Spinal cord (tissue), 10 donors: ENCODE results near the gene KCNJ15. TPM values are rescaled to one million over a fixed set of nuclear protein-coding genes. Genes with fewer than 3 reads are reported as not detected.

Experiments
- DNase-seq, 6 donors: peaks; one replicate each; pipeline versions ENCODE4 v3.0.0 to v3.0.0-alpha.2; 2013 to 2015; ENCODE audit warnings: low spot score in 6 of 6, low read depth in 4 of 6
- H3K27ac ChIP-seq: one replicate; pipeline ENCODE4 v1.5.1; 2013; ENCODE audit warnings: low read depth, low read length, control low read depth
- H3K27me3 ChIP-seq: one replicate; pipeline ENCODE4 v1.6.1; 2013; ENCODE audit warnings: low read length; ENCODE audit not compliant: control insufficient read depth, insufficient read depth
- H3K36me3 ChIP-seq: one replicate; pipeline ENCODE4 v1.6.1; 2013; ENCODE audit warnings: low read length; ENCODE audit not compliant: control insufficient read depth, insufficient read depth
- H3K4me1 ChIP-seq: one replicate; pipeline ENCODE4 v1.6.1; 2013; ENCODE audit warnings: low read length; ENCODE audit not compliant: control insufficient read depth, insufficient read depth
- H3K4me3 ChIP-seq: one replicate; pipeline ENCODE4 v1.5.1; 2013; ENCODE audit warnings: low read depth, low read length, control low read depth
- H3K9me3 ChIP-seq: one replicate; pipeline ENCODE4 v1.6.1; 2013; ENCODE audit warnings: low read length; ENCODE audit not compliant: control insufficient read depth, insufficient read depth
- WGBS: methylation state at CpG from one replicate; pipeline ENCODE4 v1.1.5; 2013; ENCODE audit warnings: missing lambda C conversion rate; ENCODE audit not compliant: insufficient coverage; 5-methylcytosine and 5-hydroxymethylcytosine counted together
- polyA plus RNA-seq, 2 donors: library from polyadenylated mRNA; unstranded; fragments of 120-200 nt; gene quantifications; one replicate each; pipeline ENCODE4 v1.2.1, GENCODE V29; 2013; ENCODE audit not compliant: insufficient read length in 2 of 2
- total RNA-seq, 2 donors: library from RNA; depleted of rRNA in 1 of 2; stranded (reverse); fragments of 120-200 nt in 1 of 2; fragments of >200 nt in 1 of 2; gene quantifications; one replicate each; pipeline versions ENCODE4 v1.2.3 to v1.2.4, GENCODE V29; 2013 to 2014
- donor health status: healthy.

The KCNJ15 gene
- total and polyA plus RNA-seq, 4 donors: 0.11 to 1.9 (median 1.2) TPM

- 81% methylated on average over 3 of the region's 7 CpGs for WGBS
- no peaks in the 10 kb centered on the region for H3K4me1 ChIP-seq
- no peaks in the 10 kb centered on the region for H3K36me3 ChIP-seq
- H3K9me3 ChIP-seq: no peaks in the 10 kb centered on the region
- no peak for DNase-seq
- no peaks in the 10 kb centered on the region for H3K27me3 ChIP-seq
- no peak overlapping the region for H3K27ac ChIP-seq
- no peak overlapping the region for H3K4me3 ChIP-seq
These were observed 5.8 kb upstream of the KCNJ15 start for GRCh38 chr21:38250991-38251418.

- Histone ChIP-seq H3K27me3 (no peaks in the 10 kb centered on the region), H3K4me1 (no peaks in the 10 kb centered on the region)
- 56% methylated on average over 3 of the region's 3 CpGs for WGBS
These were observed 1.8 kb upstream of the KCNJ15 start for GRCh38 chr21:38254970-38255369.

GRCh38 chr21:38255571-38256117 lies 1.1 kb upstream of the KCNJ15 start:
- H3K4me3 ChIP-seq: no peak overlapping the region
- no peaks in the 10 kb centered on the region for H3K9me3 ChIP-seq
- no peaks in the 10 kb centered on the region for H3K27me3 ChIP-seq
- no peaks in the 10 kb centered on the region for H3K36me3 ChIP-seq
- H3K4me1 ChIP-seq: no peaks in the 10 kb centered on the region
- DNase-seq: no peak
- no peak overlapping the region for H3K27ac ChIP-seq
- 87% methylated on average over 8 of the region's 9 CpGs for WGBS

More at GRCh38 chr21:38254970-38255369, 1.8 kb upstream of the KCNJ15 start:
- H3K36me3 ChIP-seq: no peaks in the 10 kb centered on the region
- DNase-seq: no peak
- no peak overlapping the region for H3K27ac ChIP-seq
- no peak overlapping the region for H3K4me3 ChIP-seq
- H3K9me3 ChIP-seq: no peaks in the 10 kb centered on the region

- no peaks in the 10 kb centered on the region for H3K9me3 ChIP-seq
- no peak for DNase-seq
- no peak overlapping the region for H3K4me3 ChIP-seq
- no peaks in the 10 kb centered on the region for H3K36me3 ChIP-seq
- H3K4me1 ChIP-seq: no peaks in the 10 kb centered on the region
- no peaks in the 10 kb centered on the region for H3K27me3 ChIP-seq
- no peak overlapping the region for H3K27ac ChIP-seq
- WGBS: no CpG with 5 or more reads among the region's 5 CpGs
These were observed 876 bp downstream of the KCNJ15 start for GRCh38 chr21:38257667-38258066.

GRCh38 chr21:38258521-38259485 lies 2.0 kb downstream of the KCNJ15 start:
- DNase-seq: no peak
- Histone ChIP-seq H3K9me3 (no peaks in the 10 kb centered on the region), H3K4me1 (no peaks in the 10 kb centered on the region), H3K36me3 (no peaks in the 10 kb centered on the region), H3K27me3 (no peaks in the 10 kb centered on the region), H3K27ac (no peak overlapping the region), H3K4me3 (no peak overlapping the region)
- WGBS: 96% methylated on average over 3 of the region's 17 CpGs

- Histone ChIP-seq H3K4me3 (no peak overlapping the region), H3K27me3 (no peaks in the 10 kb centered on the region), H3K36me3 (no peaks in the 10 kb centered on the region), H3K27ac (no peak overlapping the region), H3K9me3 (no peaks in the 10 kb centered on the region), H3K4me1 (no peaks in the 10 kb centered on the region)
- DNase-seq: no peak
- WGBS: 100% methylated on average over 1 of the region's 2 CpGs
These were observed 2.9 kb downstream of the KCNJ15 start for GRCh38 chr21:38259665-38260064.

GRCh38 chr21:38260426-38260825 lies 3.6 kb downstream of the KCNJ15 start:
- DNase-seq: no peak
- 97% methylated on average over 3 of the region's 6 CpGs for WGBS
- Histone ChIP-seq H3K27ac (no peak overlapping the region), H3K9me3 (no peaks in the 10 kb centered on the region), H3K4me3 (no peak overlapping the region), H3K4me1 (no peaks in the 10 kb centered on the region), H3K36me3 (no peaks in the 10 kb centered on the region), H3K27me3 (no peaks in the 10 kb centered on the region)

GRCh38 chr21:38261851-38262250 lies 5.1 kb downstream of the KCNJ15 start:
- H3K27ac ChIP-seq: no peak overlapping the region
- WGBS: no CpG with 5 or more reads among the region's 2 CpGs
- no peaks in the 10 kb centered on the region for H3K27me3 ChIP-seq
- H3K9me3 ChIP-seq: no peaks in the 10 kb centered on the region
- no peak for DNase-seq
- no peaks in the 10 kb centered on the region for H3K36me3 ChIP-seq
- no peak overlapping the region for H3K4me3 ChIP-seq
- no peaks in the 10 kb centered on the region for H3K4me1 ChIP-seq

GRCh38 chr21:38263493-38263892 lies 6.7 kb downstream of the KCNJ15 start:
- Histone ChIP-seq H3K4me1 (no peaks in the 10 kb centered on the region), H3K9me3 (no peaks in the 10 kb centered on the region), H3K4me3 (no peak overlapping the region), H3K27ac (no peak overlapping the region), H3K27me3 (no peaks in the 10 kb centered on the region), H3K36me3 (no peaks in the 10 kb centered on the region)
- 100% methylated on average over 2 of the region's 8 CpGs for WGBS
- no peak for DNase-seq

GRCh38 chr21:38264571-38264970 lies 7.8 kb downstream of the KCNJ15 start:
- H3K4me3 ChIP-seq: no peak overlapping the region
- H3K9me3 ChIP-seq: no peaks in the 10 kb centered on the region
- no peaks in the 10 kb centered on the region for H3K4me1 ChIP-seq
- WGBS: 100% methylated on average over 1 of the region's 3 CpGs
- H3K27ac ChIP-seq: no peak overlapping the region
- H3K27me3 ChIP-seq: no peaks in the 10 kb centered on the region
- peak in 1 of 6 donors; percentile 45 for DNase-seq
- H3K36me3 ChIP-seq: no peaks in the 10 kb centered on the region
